KMS-11 (cell line): Measurements from ENCODE around the gene C19orf47.

ENCODE experiments used
- H2AFZ ChIP-seq: fragments of 200-600 bp; sonication (generic); 2 replicates; pipeline ENCODE4 v1.6.1; 2016; ENCODE audit warnings: antibody characterized with exemption, mixed run types, low read depth
- H3K27ac ChIP-seq: fragments of 200-600 bp; sonication (generic); 2 replicates; pipeline ENCODE4 v1.6.1; 2016; ENCODE audit warnings: mild to moderate bottlenecking, mixed run types
- H3K27me3 ChIP-seq: fragments of 200-600 bp; sonication (generic); 2 replicates; pipeline ENCODE4 v1.6.1; 2017; ENCODE audit warnings: mild to moderate bottlenecking, low read depth, mixed run types, moderate library complexity; ENCODE audit not compliant: insufficient read depth
- H3K36me3 ChIP-seq: fragments of 200-600 bp; sonication (generic); 2 replicates; pipeline ENCODE4 v1.6.1; 2017; ENCODE audit warnings: mild to moderate bottlenecking, mixed run types; ENCODE audit not compliant: insufficient read depth
- H3K4me1 ChIP-seq: fragments of 200-600 bp; sonication (generic); 2 replicates; pipeline ENCODE4 v1.6.1; 2016; ENCODE audit warnings: mild to moderate bottlenecking, low read depth, mixed run types; ENCODE audit not compliant: poor library complexity, severe bottlenecking
- H3K4me2 ChIP-seq: fragments of 200-600 bp; sonication (generic); 2 replicates; pipeline ENCODE4 v1.7.0; 2016; ENCODE audit warnings: mild to moderate bottlenecking, mixed run types
- H3K4me3 ChIP-seq: fragments of 200-600 bp; sonication (generic); IDR thresholded peaks from 2 replicates; pipeline ENCODE4 v1.6.1; 2017; ENCODE audit warnings: low read depth, low read length, mixed read lengths; ENCODE audit not compliant: insufficient read depth
- H3K79me2 ChIP-seq: fragments of 200-600 bp; sonication (generic); 2 replicates; pipeline ENCODE4 v1.6.1; 2016; ENCODE audit warnings: low read depth, mixed run types; ENCODE audit not compliant: insufficient read depth
- H3K9ac ChIP-seq: fragments of 200-600 bp; sonication (generic); 2 replicates; pipeline ENCODE4 v1.6.1; 2016; ENCODE audit warnings: mild to moderate bottlenecking, mixed run types
- H4K20me1 ChIP-seq: fragments of 200-600 bp; sonication (generic); 2 replicates; pipeline ENCODE4 v1.6.1; 2016; ENCODE audit warnings: mild to moderate bottlenecking, mixed run types; ENCODE audit not compliant: insufficient read depth
- CTCF ChIP-seq: fragments of 200-600 bp; sonication (generic); conservative IDR thresholded peaks from 2 replicates; pipeline ENCODE4 v1.6.1; 2017; ENCODE audit warnings: low read depth, mild to moderate bottlenecking, antibody characterized with exemption, low read length, moderate library complexity, mixed read lengths

Gene C19orf47

GRCh38 chr19:40383668-40384248 lies 35.6 kb upstream of the C19orf47 start:
- no peak overlapping the region for H3K27ac ChIP-seq
- no peaks in the 10 kb centered on the region for H3K36me3 ChIP-seq
- no peak for TF ChIP-seq CTCF
- H2AFZ ChIP-seq, result no peak overlapping the region
- no peak overlapping the region for H3K4me3 ChIP-seq
- H4K20me1 ChIP-seq, result no peaks in the 10 kb centered on the region
- peaks cover 5% of the 10 kb centered on the region for H3K4me1 ChIP-seq
- no peak overlapping the region for H3K9ac ChIP-seq
- no peaks in the 10 kb centered on the region; the same call in 1 of the 2 replicates for H3K27me3 ChIP-seq
- no peak overlapping the region for H3K4me2 ChIP-seq
- no peaks in the 10 kb centered on the region for H3K79me2 ChIP-seq

- H3K9ac ChIP-seq, result no peak overlapping the region
- TF ChIP-seq CTCF, result no peak
- H4K20me1 ChIP-seq, result no peaks in the 10 kb centered on the region
- no peaks in the 10 kb centered on the region for H3K79me2 ChIP-seq
- no peak overlapping the region for H2AFZ ChIP-seq
- no peak overlapping the region for H3K4me2 ChIP-seq
- no peak overlapping the region for H3K27ac ChIP-seq
- H3K27me3 ChIP-seq, result no peaks in the 10 kb centered on the region
- no peaks in the 10 kb centered on the region for H3K36me3 ChIP-seq
- H3K4me1 ChIP-seq, result peaks cover 5% of the 10 kb centered on the region
- no peak overlapping the region for H3K4me3 ChIP-seq
Measured at GRCh38 chr19:40381321-40381720, 33.1 kb upstream of the C19orf47 start.

GRCh38 chr19:40380199-40381037 lies 32.2 kb upstream of the C19orf47 start:
- Histone ChIP-seq H2AFZ (no peak overlapping the region), H3K79me2 (no peaks in the 10 kb centered on the region), H3K4me3 (no peak overlapping the region), H4K20me1 (no peaks in the 10 kb centered on the region), H3K36me3 (no peaks in the 10 kb centered on the region), H3K27ac (no peak overlapping the region), H3K27me3 (no peaks in the 10 kb centered on the region), H3K9ac (no peak overlapping the region), H3K4me1 (peaks cover 5% of the 10 kb centered on the region), H3K4me2 (no peak overlapping the region)
- no peak for TF ChIP-seq CTCF

- H3K36me3 ChIP-seq, result no peaks in the 10 kb centered on the region
- H3K79me2 ChIP-seq, result no peaks in the 10 kb centered on the region
- no peak overlapping the region for H3K4me3 ChIP-seq
- H3K4me1 ChIP-seq, result peaks cover 5% of the 10 kb centered on the region
- H3K27ac ChIP-seq, result no peak overlapping the region
- no peak overlapping the region for H3K9ac ChIP-seq
- H3K27me3 ChIP-seq, result no peaks in the 10 kb centered on the region
- no peaks in the 10 kb centered on the region for H4K20me1 ChIP-seq
- TF ChIP-seq CTCF, result no peak
- no peak overlapping the region for H3K4me2 ChIP-seq
- no peak overlapping the region for H2AFZ ChIP-seq
Measured at GRCh38 chr19:40379446-40380198, 31.4 kb upstream of the C19orf47 start.
